Type B pancreatic cell (in vitro differentiated cells): ENCODE results near the gene TMSB15C. TPM values are rescaled to one million over a fixed set of nuclear protein-coding genes. Genes with fewer than 3 reads are reported as not detected.
"Not testable (repeated sequence)": the region's sequence is repeated elsewhere in the genome, so short reads cannot be mapped to it uniquely, and the experiment has no call there.

ENCODE experiments used
- DNase-seq: peaks from one replicate; pipeline ENCODE4 v3.0.0; 2021; ENCODE audit warnings: mixed read lengths; ENCODE audit not compliant: unreplicated experiment; ENCODE audit errors: extremely low spot score
- H3K27ac Mint-ChIP-seq: 2 replicates; pipeline ENCODE4 v1.8.0; 2021; ENCODE audit warnings: mild to moderate bottlenecking, mixed read lengths
- H3K27me3 Mint-ChIP-seq: 2 replicates; pipeline ENCODE4 v1.8.0; 2021; ENCODE audit warnings: mixed read lengths
- H3K36me3 Mint-ChIP-seq: 2 replicates; pipeline ENCODE4 v1.8.0; 2021; ENCODE audit warnings: mixed read lengths
- H3K4me1 Mint-ChIP-seq: one replicate; pipeline ENCODE4 v1.8.0; 2021; ENCODE audit warnings: mixed read lengths; ENCODE audit not compliant: unreplicated experiment
- H3K4me3 Mint-ChIP-seq: 2 replicates; pipeline ENCODE4 v1.8.0; 2021; ENCODE audit warnings: mild to moderate bottlenecking, mixed read lengths
- H3K9me3 Mint-ChIP-seq: 2 replicates; pipeline ENCODE4 v1.8.0; 2021; ENCODE audit warnings: mixed read lengths
- CTCF ChIP-seq: fragments of 200-600 bp; sonication (generic); conservative IDR thresholded peaks from 2 replicates; pipeline ENCODE4 v1.5.0; 2021; ENCODE audit warnings: antibody characterized with exemption, mild to moderate bottlenecking
- long read RNA-seq: library from polyadenylated mRNA; unstranded; transcript quantifications from one replicate; pipeline ENCODE4 v2.0.0, GENCODE V29; 2020
- total RNA-seq: library from RNA; stranded (reverse); gene quantifications from 2 replicates; pipeline ENCODE4 v1.2.1, GENCODE V29; 2021; ENCODE audit warnings: low replicate concordance

Gene TMSB15C
- 4.4 and 16.5 TPM in 2 replicates for total RNA-seq
- long read RNA-seq, partial matches to known transcripts, result 0 of 5 reads
- long read RNA-seq, other reads (novel, unspliced or antisense), result 2 of 5 reads

GRCh38 chrX:104075778-104076445 lies at the start of gene TMSB15C:
Gene TMSB15C (minus strand): TSS chrX:104076236.
- not testable (repeated sequence) for H3K36me3 Mint-ChIP-seq, DNase-seq, H3K4me1 Mint-ChIP-seq, H3K27me3 Mint-ChIP-seq, H3K4me3 Mint-ChIP-seq, H3K9me3 Mint-ChIP-seq, H3K27ac Mint-ChIP-seq

- no peak for DNase-seq
- TF ChIP-seq CTCF, result no peak
- H3K9me3 Mint-ChIP-seq, result no peaks in the 10 kb centered on the region
- H3K36me3 Mint-ChIP-seq, result no peaks in the 10 kb centered on the region
- no peaks in the 10 kb centered on the region for H3K27me3 Mint-ChIP-seq
- H3K4me1 Mint-ChIP-seq, result no peaks in the 10 kb centered on the region
- no peak overlapping the region for H3K27ac Mint-ChIP-seq
- H3K4me3 Mint-ChIP-seq, result no peak overlapping the region
Measured at GRCh38 chrX:104122829-104123228, 46.8 kb upstream of the TMSB15C start.

- no peaks in the 10 kb centered on the region for H3K4me1 Mint-ChIP-seq
- H3K4me3 Mint-ChIP-seq, result no peak overlapping the region
Measured at GRCh38 chrX:104118765-104119164, 42.7 kb upstream of the TMSB15C start.

GRCh38 chrX:104117759-104118158 lies 41.7 kb upstream of the TMSB15C start:
- no peak overlapping the region for H3K4me3 Mint-ChIP-seq

More at GRCh38 chrX:104118765-104119164, 42.7 kb upstream of the TMSB15C start:
- Mint-ChIP-seq H3K27me3 (no peaks in the 10 kb centered on the region), H3K27ac (no peak overlapping the region), H3K36me3 (no peaks in the 10 kb centered on the region), H3K9me3 (no peaks in the 10 kb centered on the region)
- no peak for DNase-seq
- no peak for TF ChIP-seq CTCF

GRCh38 chrX:104113222-104113965 lies 37.4 kb upstream of the TMSB15C start:
- Mint-ChIP-seq H3K4me1 (peaks cover 4% of the 10 kb centered on the region), H3K4me3 (peak overlapping the region; percentile 89), H3K9me3 (no peaks in the 10 kb centered on the region), H3K27me3 (no peaks in the 10 kb centered on the region), H3K36me3 (no peaks in the 10 kb centered on the region), H3K27ac (peak overlapping the region; percentile 73)
- peak; percentile 72 for TF ChIP-seq CTCF
- DNase-seq, result no peak

More at GRCh38 chrX:104117759-104118158, 41.7 kb upstream of the TMSB15C start:
- Mint-ChIP-seq H3K27ac (no peak overlapping the region), H3K36me3 (no peaks in the 10 kb centered on the region), H3K4me1 (peaks cover 4% of the 10 kb centered on the region), H3K27me3 (no peaks in the 10 kb centered on the region), H3K9me3 (no peaks in the 10 kb centered on the region)
- no peak for DNase-seq
- TF ChIP-seq CTCF, result no peak
